DMS153 treated with DMSO at 0.1 percent for 48 hours (cell line): ENCODE measurements around the gene TJP3.

Experiments used
- DNase-seq: peaks from one replicate; lab custom pipeline; 2025; ENCODE audit not compliant: unreplicated experiment; lab: John Stamatoyannopoulos, UW

TJP3 gene

DNA sequence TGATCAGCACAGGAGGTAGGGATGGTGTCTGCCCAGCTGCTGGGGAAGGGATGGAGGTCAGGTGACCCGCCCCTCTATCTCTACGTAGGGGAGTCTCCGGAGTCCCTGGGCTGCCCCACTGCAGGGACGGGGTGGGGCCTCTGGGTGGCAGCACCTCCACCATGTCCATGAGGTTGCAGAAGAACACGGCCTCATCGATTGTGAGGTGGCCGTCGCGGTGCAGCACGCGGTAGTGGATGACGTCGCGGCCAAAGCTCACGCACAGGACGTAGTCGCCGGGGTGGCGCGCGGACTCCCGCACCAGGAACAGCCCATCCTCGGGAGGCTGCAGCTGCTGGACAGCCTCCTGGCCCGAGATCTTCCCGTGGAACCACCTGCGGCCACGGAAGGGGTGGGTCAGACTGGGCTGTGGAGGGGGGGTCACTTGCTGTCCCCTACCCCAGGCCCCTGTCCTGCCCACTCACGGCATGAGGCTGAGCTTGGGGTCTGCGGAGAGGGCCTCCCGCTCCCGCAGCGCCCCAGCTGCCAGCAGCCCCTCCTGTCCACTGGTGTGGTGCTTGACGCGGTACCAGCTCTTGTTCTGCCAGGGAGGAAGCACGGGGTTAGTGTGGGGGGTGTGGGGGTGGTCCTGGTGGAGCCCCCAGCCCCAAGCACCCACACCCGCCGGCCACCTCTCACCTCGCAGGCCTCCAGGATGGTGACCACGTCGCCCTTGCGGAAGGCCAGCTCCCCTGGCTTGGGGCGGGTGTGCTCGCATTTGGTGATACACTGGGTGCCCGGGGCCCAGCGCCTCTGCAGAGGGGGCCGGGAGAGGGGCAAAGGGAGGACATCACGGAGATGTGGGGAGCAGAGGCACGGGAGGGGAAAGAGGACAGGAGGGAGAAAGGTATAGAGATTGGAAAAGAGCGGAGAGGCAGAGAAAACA, 75.7 kb downstream of the TJP3 start:
- no peak for DNase-seq

DNA sequence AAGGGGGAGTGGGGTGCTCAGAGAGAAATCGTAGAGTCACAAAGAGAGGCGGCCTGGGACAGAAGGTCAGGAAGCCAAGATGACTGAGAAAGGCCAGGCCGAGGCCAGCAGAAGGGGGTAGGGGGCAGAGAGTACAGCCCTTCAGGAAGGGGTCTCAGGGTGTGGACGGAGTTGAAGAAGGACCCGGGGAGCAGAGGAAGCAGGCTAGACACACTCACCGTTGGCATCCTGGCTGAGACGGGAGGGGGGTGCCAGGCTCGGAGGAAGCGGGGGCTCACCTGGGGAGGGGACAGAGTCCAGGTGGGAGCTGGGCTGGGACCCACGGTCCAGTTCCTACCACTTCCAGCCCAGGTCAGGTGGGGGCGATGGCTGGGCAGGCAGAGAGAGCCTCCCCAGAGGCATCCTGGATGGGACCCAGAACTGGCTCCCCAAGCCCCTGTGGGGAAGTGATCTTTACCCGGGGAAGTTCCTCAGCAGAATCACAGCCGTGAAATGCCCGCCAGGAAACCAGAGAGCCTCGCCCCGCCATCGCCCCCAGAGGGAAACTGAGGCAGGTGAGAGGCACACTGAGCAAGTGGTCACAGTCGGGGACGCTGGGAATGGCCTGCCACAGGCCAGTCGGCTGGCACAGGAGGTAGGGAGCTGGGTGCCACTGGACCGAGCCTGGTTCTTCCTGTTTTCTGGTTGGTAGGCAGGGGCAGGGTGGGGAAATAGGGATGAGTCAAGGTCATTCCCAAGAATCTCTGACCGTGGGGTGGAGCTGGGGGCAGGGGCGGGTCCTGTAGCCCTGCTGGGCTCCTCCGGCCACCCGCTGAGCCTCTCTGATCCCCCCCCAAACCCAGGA, 76.6 kb downstream of the TJP3 start:
- no peak for DNase-seq

DNA sequence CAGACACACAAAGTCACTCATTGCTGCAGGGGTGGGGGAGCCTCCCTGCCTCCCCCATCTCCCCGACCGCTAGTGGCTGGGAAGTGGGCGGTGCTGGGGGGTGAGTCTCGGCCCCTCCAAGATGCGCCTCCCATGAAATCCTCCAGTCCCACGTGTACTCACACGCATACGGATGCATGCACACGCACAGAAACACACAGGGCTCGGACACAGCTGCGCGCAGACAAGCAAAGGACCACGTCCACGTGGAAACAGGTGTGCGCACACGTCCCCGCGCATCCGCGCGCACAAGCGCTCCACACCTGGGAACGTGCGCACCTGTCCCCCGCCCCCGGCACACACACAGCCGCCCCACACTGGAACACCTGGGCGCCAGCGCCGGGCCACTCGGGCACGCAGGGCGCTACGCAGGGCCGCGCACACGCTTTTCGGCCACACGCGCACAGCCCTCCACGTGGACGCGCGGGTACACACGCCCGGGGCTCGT, 77.3 kb downstream of the TJP3 start:
- DNase-seq, result no peak

DNA sequence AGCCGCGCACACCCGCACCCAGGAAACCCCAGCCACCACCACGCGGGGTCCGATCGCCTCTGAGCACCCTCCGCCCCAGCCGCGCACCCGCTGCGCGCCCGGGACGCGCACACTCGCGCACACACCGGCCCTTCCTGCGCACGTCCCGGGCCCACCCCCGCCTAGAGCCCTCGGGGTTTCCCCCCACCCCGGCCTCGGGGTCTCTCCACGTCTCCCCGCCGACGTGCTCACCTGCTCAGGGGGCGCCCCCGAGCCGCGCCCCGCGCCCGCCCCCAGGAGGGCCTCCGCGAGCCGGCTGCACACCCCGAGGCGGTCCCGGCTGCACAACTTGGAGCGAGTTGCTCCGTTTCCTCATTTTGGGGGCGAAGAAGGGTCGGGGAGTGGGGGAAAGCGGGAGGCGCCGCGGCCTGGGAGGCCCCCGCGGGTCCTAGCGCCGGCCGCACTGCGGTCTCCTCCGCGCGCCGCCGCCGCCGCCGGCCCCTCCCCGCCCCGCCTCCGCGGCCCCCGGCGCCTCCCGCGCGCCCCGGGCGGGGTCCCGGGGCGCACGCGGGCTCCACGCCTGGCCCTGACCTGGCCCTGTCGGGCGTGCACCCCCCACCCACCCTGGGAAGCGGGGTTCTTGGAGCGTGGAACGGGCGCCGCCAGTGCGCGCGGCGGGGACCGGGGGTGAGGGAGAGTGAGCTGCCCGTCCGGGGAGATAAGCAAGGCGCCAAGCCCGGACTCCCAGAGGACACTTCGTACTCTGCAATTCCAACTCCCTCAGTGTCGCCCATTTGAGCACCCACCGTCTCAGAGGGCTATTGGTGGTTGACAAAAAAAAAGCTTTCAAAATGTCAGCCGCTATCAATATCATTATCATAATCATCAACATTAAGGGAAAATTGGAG, 78.0 kb downstream of the TJP3 start, which contains the start of gene MATK:
Gene MATK, minus strand, starts transcription at position 444 of the 887 bp plus-strand sequence. CDS start 1,246 bp downstream, outside the sequence.
- DNase-seq, result no peak

DNA sequence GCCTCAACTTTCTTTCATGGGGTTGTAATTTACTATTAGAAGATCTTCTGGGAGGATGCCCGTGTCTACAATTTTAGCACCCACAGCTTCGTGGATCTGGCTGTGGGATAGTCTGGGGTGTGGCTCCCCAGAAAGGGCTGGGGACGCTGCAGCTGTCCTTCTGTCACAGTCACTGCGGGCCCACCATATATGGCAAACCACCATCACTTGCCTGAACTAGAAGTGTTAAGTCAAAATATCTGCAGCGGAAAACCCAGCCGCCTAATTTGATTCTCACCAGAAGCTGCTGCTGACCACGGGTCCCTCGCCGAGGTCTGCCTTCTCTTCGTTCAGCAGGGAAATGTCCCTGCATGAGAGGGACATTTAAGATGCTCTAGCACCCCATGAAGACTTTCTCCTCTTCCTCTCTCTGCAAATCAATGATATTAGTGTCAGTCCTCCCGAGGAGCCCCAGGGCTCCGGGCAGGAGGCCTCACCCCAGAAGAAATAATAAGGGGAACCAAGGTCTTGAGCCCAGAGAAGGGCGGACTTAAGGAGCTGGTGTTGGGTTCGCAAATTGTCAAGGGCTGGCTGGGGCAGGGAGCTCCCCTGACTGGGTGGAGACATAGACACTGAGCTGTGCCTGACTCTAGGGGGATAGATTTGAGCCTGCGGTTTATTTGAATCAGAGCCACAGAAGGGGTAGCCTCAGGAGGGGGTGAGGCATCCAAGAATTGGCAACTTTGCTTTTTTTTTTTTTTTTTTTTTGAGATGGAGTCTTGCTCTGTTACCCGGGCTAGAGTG, 81.0 kb downstream of the TJP3 start:
- DNase-seq, result no peak

DNA sequence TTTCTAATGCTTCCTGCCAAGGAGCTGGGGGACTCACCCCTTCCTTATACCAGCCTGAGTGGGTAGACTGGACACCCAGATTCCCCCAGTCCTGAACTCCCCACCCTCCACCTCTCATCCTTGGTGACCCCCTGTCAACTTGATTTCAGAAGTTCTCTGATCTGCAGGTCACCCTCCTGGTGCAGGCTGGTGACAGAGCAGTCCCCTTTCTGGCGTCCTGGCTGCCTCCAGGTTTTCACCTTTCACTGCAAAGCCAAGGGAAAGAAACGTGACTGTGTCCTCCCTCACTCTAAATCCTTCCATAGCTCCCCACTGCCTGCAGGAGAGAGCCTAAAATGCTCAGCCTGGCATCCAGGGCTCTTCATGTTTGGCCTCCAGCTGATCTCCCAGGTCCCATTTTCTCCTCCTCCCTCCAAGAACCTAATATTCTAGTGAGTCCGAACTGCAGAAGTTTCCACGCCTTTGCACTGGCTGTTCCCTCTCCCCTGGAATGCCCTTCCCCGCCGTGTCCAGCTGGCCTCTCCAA, 82.1 kb downstream of the TJP3 start:
- DNase-seq, result no peak

DNA sequence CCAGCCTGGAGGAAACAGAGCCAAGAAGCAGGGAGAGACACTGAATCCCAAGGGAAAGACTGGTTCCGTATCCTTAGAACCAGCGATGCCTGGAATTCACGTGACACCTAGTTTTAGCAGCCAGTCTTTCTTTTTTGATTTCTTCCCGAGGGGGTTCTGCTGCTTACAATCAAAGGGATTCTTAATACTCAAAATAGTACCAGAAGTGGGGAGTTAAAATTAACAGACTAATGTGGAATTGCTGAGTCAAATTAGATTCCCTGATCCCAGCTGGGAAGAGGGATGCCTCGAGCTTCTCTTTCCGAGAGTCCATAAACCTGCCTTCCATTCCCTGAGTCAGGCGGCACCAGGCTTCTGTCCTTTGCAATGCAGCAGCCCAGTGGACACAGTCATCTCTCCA, 82.8 kb downstream of the TJP3 start:
- no peak for DNase-seq

DNA sequence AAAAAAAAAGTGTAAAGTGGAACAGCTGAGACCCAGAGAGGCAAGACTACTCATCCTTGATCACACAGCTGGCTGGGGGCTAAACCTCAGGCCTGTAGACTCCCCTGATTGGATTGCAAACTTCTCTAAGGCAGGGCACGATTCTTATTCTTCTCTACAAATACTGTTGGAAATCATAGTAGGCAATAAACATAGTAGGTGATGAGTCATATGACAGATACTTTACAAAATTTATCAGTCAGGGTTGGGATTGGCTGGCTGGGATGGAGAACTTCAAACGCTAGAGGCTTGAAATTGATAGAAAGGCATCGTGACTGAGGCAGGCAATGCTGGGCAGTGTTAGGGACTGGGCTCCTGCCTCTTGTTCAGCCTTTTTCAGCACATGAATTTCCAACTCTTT, 83.9 kb downstream of the TJP3 start:
- no peak for DNase-seq

DNA sequence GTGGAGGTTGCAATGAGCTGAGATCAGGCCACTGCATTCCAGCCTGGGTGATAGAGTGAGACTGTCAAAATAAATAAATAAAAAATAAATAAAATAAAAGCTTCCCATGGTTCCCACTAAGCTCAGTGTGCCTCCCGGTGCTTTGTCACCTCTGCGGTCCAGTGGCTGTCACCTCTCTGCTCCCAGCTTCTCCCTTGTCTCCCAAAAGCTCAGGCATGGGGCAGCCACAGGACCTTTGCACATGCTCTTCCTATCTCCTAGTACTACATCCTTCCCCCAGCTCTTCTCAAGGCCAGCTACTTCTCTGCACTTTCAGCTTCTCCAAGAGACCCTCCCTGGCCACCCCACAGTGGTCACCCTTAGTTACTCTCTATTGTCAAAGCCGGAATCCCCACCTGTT, 85.6 kb downstream of the TJP3 start:
- no peak for DNase-seq

DNA sequence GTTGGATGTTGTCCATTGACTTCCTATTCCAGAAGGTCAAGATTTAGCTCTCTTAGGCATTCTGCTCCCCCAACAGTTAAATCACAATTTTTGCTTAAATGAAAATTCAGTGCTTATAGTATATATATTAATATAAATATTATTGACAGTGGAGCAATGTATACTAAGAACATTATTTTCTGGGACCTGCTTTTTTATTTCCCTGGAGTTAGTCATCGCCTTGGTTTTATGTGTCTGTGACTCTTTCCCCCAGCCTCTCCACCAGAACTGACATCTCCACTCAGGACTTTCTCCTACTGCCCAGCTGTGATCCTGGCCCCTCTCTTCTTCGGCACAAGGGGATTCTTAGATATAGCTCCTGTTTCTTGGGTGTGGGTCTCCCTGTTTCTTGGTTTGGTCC, 88.2 kb downstream of the TJP3 start:
- DNase-seq, result no peak

DNA sequence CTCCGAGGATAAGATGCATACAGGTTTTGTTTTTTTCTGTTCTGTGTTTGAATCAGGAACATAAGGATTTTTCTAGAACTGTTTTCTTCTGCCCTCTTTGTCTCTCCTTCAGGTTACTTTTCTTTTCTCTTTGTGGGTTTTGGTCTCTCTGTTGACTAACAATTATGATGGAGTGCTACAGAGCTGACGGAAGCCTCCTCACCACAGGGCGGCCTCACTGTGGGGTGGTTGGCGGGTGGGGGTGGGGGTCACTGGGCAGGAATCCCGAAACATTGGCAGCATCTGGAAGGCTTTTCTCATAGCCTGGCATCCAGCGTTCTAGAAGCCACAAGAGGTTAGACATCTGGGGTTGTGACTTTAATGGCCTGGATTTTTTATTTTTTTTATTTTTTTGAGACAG, 90.0 kb downstream of the TJP3 start:
- no peak for DNase-seq
